ENCODE results near the gene HSPG2. TPM values are rescaled to one million over a fixed set of nuclear protein-coding genes. Genes with fewer than 3 reads are reported as not detected.
"Not testable (repeated sequence)": the region's sequence is repeated elsewhere in the genome, so short reads cannot be mapped to it uniquely, and the experiment has no call there.

Gene HSPG2
- total RNA-seq, 1 donor from 2014 or later, result 257 TPM

DNA sequence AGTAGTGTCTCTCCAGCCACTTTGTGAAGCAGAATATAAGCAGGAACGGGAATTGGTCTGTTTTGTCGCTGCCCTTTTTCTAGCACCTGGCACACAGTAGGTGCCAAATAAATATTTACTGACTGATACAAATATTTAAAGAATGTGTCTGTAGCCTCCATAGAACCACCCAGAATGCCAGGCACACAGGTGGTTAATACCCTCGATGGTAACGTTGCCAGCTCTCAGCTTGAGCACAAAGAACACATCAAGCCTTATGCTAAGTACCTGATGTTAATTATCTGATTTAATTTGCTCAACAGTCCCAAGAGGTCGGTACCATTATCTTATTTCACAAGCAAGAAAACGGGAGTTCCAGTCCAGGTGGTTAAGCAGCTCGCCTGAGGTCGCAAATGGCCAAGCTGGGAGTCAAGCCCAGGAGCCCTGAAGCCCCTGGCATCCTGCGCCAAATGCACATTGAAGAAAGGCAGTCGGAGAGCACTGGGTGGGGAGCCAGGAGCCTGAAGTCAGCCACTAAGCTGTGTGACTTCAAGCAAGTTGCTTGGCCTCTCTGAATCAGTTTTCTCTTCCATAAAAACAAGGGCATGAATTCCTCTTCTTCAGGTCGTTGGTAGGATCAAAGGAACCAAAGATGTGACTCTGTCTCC lies 26.4 kb downstream of the HSPG2 start:
- H3K36me3 ChIP-seq, result peaks cover 4% of the 10 kb centered on the region
- intact Hi-C loops (cut with micrococcal nuclease), result no loop called here
- no peaks in the 10 kb centered on the region for H3K27me3 ChIP-seq (ENCODE audit: low read depth)
- DNase-seq, result no peak
- H3K9me3 ChIP-seq (replicated peaks), result no peaks in the 10 kb centered on the region
- peaks cover 100% of the 10 kb centered on the region for H3K4me1 ChIP-seq
- TF ChIP-seq, protein P1, sequence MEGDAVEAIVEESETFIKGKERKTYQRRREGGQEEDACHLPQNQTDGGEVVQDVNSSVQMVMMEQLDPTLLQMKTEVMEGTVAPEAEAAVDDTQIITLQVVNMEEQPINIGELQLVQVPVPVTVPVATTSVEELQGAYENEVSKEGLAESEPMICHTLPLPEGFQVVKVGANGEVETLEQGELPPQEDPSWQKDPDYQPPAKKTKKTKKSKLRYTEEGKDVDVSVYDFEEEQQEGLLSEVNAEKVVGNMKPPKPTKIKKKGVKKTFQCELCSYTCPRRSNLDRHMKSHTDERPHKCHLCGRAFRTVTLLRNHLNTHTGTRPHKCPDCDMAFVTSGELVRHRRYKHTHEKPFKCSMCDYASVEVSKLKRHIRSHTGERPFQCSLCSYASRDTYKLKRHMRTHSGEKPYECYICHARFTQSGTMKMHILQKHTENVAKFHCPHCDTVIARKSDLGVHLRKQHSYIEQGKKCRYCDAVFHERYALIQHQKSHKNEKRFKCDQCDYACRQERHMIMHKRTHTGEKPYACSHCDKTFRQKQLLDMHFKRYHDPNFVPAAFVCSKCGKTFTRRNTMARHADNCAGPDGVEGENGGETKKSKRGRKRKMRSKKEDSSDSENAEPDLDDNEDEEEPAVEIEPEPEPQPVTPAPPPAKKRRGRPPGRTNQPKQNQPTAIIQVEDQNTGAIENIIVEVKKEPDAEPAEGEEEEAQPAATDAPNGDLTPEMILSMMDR (IDR thresholded peaks at IDR 0.05; ENCODE audit: borderline replicate concordance), result no peak
- H3K4me3 ChIP-seq, result no peak overlapping the region
- H3K27ac ChIP-seq (replicated peaks), result peak overlapping the region; percentile 90

DNA sequence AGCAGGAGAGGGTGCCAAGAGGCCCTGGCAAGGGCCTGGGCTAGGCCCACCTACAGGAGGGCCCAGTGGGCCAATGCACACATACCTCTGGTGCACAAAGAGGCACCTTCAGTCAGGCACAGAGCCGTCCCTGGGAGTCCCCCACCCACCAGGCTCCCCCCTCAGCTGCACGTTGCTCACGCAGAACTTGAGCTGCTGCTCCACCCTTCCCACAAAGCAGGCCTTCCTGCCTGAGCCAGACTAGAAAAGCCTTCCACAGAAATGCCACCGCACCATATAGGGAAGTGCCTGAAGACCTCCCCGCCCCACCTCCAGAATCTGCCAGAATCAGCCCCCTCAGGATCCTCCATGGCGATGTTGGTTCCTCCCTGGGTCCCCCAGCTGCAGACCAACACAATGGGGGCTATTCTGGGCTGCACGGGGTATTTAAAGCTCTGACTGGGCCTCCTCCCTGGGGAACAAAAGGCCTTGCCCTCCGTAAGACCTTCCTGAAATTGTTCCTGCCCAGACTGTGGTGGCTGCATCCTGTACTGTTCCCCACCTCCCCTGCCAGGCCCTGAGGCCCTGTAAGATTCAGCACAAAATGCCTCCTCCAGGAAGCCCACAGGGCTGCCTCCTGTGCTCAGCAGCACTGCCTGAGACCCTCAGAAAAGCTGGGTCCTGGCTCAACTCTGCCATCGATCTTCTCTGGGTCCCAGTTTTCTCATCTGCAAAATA lies 27.2 kb downstream of the HSPG2 start:
- DNase-seq, result peak; percentile 78
- intact Hi-C loops (cut with micrococcal nuclease), result no loop called here
- H3K4me1 ChIP-seq, result peaks cover 100% of the 10 kb centered on the region
- TF ChIP-seq, protein P1 (IDR thresholded peaks at IDR 0.05; ENCODE audit: borderline replicate concordance), result no peak
- H3K27ac ChIP-seq (replicated peaks), result peak overlapping the region; percentile 90
- H3K4me3 ChIP-seq, result peak overlapping the region; percentile 25
- H3K36me3 ChIP-seq, result peaks cover 9% of the 10 kb centered on the region
- H3K9me3 ChIP-seq (replicated peaks), result no peaks in the 10 kb centered on the region
- H3K27me3 ChIP-seq (ENCODE audit: low read depth), result no peaks in the 10 kb centered on the region

DNA sequence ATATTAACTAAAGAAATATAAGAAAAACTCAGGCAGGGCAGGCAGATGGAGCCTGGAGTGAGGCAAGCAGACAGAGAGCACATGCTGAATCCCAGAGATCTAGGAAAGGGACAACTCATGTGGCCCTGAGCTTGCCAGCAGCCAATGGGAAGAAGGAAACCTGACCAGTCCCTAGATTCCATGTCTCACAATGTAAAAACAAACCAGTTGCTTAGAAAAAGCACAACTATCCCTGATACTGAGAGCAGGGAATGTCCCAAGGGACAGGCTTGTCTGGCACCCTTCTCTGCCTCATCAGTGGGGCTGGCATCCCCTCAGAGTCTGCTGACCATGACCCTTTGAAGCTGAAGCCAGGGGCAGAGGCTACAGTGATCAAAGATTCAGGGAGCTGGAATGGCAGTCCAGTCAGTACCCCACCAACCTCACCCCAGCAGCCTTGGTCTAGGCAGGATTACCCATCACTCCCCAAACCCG lies 27.8 kb downstream of the HSPG2 start:
- Histone ChIP-seq H3K27ac (replicated peaks) (peak overlapping the region; percentile 90), H3K4me3 (peak overlapping the region; percentile 25), H3K36me3 (peaks cover 9% of the 10 kb centered on the region), H3K9me3 (replicated peaks) (no peaks in the 10 kb centered on the region), H3K4me1 (peaks cover 100% of the 10 kb centered on the region), H3K27me3 (ENCODE audit: low read depth) (no peaks in the 10 kb centered on the region)
- TF ChIP-seq, protein P1 (IDR thresholded peaks at IDR 0.05; ENCODE audit: borderline replicate concordance), result no peak
- intact Hi-C loops (cut with micrococcal nuclease), result no loop called here
- no peak for DNase-seq

DNA sequence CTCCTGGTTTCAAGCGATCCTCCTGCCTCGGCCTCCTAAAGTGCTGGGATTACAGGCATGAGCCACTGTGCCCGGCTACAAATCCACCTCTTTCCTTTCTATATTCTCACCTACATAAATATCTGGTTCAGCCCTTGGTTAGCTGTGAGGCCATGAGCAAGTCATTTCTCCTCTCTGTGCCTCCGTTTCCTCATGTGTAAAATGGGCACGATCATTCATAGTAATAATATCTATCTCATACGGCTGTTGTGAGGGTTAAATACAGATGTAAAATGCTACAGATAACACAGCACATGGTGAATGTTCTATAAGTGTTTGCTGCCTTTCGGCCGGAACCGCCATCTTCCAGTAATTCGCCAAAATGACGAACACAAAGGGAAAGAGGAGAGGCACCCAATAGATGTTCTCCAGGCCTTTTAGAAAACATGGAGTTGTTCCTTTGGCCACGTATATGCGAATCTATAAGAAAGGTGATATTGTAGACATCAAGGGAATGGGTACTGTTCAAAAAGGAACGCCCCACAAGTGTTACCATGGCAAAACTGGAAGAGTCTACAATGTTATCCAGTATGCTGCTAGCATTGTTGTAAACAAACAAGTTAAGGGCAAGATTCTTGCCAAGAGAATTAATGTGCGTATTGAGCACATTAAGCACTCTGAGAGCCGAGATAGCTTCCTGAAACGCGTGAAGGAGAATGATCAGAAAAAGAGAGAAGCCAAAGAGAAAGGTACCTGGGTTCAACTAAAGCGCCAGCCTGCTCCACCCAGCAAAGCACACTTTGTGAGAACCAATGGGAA lies 29.2 kb downstream of the HSPG2 start:
- H3K36me3 ChIP-seq; DNase-seq; H3K27me3 ChIP-seq (ENCODE audit: low read depth); intact Hi-C loops (cut with micrococcal nuclease); H3K4me3 ChIP-seq; H3K9me3 ChIP-seq (replicated peaks): not testable (repeated sequence)
- Histone ChIP-seq H3K4me1 (peaks cover 100% of the 10 kb centered on the region), H3K27ac (replicated peaks) (peak overlapping the region; percentile 90)

- H3K36me3 ChIP-seq, result peaks cover 9% of the 10 kb centered on the region
- H3K27me3 ChIP-seq (ENCODE audit: low read depth), result no peaks in the 10 kb centered on the region
- intact Hi-C loops (cut with micrococcal nuclease), result no loop called here
- no peak for DNase-seq
- no peak overlapping the region for H3K4me3 ChIP-seq
- peaks cover 100% of the 10 kb centered on the region for H3K4me1 ChIP-seq
- H3K27ac ChIP-seq (replicated peaks), result peak overlapping the region; percentile 90
- H3K9me3 ChIP-seq (replicated peaks), result no peaks in the 10 kb centered on the region
- TF ChIP-seq, protein P1 (IDR thresholded peaks at IDR 0.05; ENCODE audit: borderline replicate concordance), result no peak
Observed at GRCh38 chr1:21907079-21907418, 30.1 kb downstream of the HSPG2 start.

Measured in left ventricle myocardium inferior (tissue), 1 donor.